ENCODE measurements around the gene ZNF587B. TPM values are rescaled to one million over a fixed set of nuclear protein-coding genes. Genes with fewer than 3 reads are reported as not detected.
A peak's percentile ranks its signal among the peaks of the same experiment; 100 is the strongest.
"Not testable (repeated sequence)": the region's sequence is repeated elsewhere in the genome, so short reads cannot be mapped to it uniquely, and the experiment has no call there.

ZNF587B gene
- polyA plus RNA-seq, 3 donors, result 0.18 to 6.6 (median 0.56) TPM

DNA sequence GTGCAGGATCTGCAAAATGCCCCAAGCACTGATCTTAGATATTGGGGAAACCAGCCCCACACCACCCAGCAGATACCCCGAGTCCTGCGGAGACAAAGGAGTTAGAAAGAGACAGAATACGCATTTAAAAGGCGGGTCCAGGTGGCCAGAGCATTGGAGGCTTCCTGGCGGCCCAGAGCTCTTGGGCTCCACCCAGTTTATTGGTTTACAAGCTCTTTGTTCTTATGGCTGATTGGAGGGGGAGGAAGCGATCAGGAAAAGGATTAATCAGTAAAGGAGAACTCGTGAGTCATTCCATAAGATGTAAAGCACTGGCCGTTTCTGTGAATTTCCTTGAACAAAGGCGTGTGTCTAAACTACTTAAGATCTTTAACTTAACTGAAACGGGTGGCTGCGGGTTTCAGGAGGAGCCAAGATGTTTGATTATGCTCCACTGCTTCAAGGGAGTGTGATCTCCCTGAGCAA is 20.5 kb downstream of the ZNF587B start:
- H3K79me2 ChIP-seq (ENCODE audit: insufficient read depth, low read length), result peaks cover 36% of the 10 kb centered on the region
- H3K4me3 Mint-ChIP-seq, result peak overlapping the region; percentile 92 to 95
- WGBS (ENCODE audit: insufficient coverage), result 58% methylated on average over 8 of the region's 11 CpGs
- peak overlapping the region; percentile 80 to 93 (median 88) for H3K4me3 ChIP-seq (replicated peaks in 1 of 3; ENCODE audit: low read depth in 2 of 3, low read length in 3 of 3)
- peaks cover 0 to 6% of the 10 kb centered on the region in 2 donors for H3K9me3 ChIP-seq (replicated peaks in 1 of 2; ENCODE audit: control insufficient read depth in 1 of 2, insufficient read depth in 1 of 2, low read length in 2 of 2)
- peaks cover 16 to 42% of the 10 kb centered on the region in 2 donors for H3K36me3 Mint-ChIP-seq
- TF ChIP-seq, protein P1, sequence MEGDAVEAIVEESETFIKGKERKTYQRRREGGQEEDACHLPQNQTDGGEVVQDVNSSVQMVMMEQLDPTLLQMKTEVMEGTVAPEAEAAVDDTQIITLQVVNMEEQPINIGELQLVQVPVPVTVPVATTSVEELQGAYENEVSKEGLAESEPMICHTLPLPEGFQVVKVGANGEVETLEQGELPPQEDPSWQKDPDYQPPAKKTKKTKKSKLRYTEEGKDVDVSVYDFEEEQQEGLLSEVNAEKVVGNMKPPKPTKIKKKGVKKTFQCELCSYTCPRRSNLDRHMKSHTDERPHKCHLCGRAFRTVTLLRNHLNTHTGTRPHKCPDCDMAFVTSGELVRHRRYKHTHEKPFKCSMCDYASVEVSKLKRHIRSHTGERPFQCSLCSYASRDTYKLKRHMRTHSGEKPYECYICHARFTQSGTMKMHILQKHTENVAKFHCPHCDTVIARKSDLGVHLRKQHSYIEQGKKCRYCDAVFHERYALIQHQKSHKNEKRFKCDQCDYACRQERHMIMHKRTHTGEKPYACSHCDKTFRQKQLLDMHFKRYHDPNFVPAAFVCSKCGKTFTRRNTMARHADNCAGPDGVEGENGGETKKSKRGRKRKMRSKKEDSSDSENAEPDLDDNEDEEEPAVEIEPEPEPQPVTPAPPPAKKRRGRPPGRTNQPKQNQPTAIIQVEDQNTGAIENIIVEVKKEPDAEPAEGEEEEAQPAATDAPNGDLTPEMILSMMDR (IDR thresholded peaks at IDR 0.05), result no peak
- peak overlapping the region; percentile 82 for H3K4me2 ChIP-seq (replicated peaks; ENCODE audit: extremely low read depth, low read length, poor library complexity, severe bottlenecking)
- no peaks in the 10 kb centered on the region for H3K27me3 ChIP-seq (ENCODE audit: control insufficient read depth in 2 of 2, insufficient read depth in 2 of 2, low read length in 2 of 2)
- H3K4me1 ChIP-seq (ENCODE audit: control insufficient read depth in 1 of 2, insufficient read depth in 2 of 2, low read length in 2 of 2), result peaks cover 9 to 14% of the 10 kb centered on the region in 2 donors
- DNase-seq, result no peak
- H3K4me1 Mint-ChIP-seq, result peaks cover 24% of the 10 kb centered on the region
- no peaks in the 10 kb centered on the region for H4K20me1 ChIP-seq (ENCODE audit: insufficient read depth, low read length)
- H3K27ac ChIP-seq (ENCODE audit: low read depth in 1 of 2, low read length in 2 of 2), result peak overlapping the region in 1 of 2 donors; percentile 82
- intact Hi-C loops (cut with micrococcal nuclease), result loop anchor here in 1 of 2 donors (1.0 kb wide), 1 partner anchor 31 kb away; no protein-coding TSS in a partner anchor
- no peaks in the 10 kb centered on the region for H3K27me3 Mint-ChIP-seq (ENCODE audit: low read depth in 3 of 3)
- no peak overlapping the region for H2AFZ ChIP-seq (ENCODE audit: insufficient read depth, low read depth, low read length, poor library complexity, severe bottlenecking)
- peaks cover 11 to 31% of the 10 kb centered on the region in 2 donors for H3K36me3 ChIP-seq (replicated peaks in 1 of 2; ENCODE audit: control insufficient read depth in 1 of 2, insufficient read depth in 2 of 2, low read length in 2 of 2)
- peaks cover 0 to 13% (median 12%) of the 10 kb centered on the region in 7 donors for H3K9me3 Mint-ChIP-seq
- peak overlapping the region; percentile 85 for H3K9ac ChIP-seq (ENCODE audit: insufficient read depth, low read length, poor library complexity, severe bottlenecking)
- H3K27ac Mint-ChIP-seq, result peak overlapping the region; percentile 92 to 98 (median 95)

DNA sequence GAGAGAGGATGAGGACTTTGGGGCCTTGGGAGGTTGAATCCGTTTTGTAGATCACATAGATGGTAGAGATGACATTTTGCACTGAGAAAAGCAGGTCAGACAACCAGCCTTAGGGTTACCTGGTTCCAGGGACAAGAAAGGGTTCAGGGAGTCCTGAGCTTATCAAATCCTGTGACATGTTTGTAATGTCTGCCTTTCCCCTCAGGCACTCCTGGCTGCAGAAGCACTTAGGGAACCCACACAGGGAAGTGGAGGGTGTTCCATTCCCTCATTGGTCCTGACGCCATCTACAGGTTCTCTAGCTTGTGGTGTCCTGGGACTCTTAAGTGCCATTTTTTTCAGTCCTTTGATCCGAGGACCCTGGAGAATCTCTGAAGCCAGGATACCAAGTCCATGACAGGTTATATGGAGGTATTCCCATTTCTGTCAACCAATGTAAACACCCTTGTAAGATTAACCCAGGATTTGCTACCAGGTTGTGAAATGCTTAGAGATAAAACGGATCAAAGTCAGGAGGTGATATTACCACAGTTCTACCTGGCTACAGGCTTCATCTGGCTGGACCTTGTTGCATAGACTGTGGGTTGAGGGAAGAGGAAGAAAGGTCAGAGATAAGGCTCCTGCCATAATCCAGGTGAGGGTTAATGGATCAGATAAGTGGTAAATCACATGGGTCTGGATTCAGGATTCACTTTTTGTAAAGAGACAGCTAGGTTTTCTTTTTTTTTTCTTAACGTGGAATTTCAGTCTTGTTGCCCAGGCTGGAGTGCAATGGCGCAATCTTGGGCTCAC is 21.9 kb downstream of the ZNF587B start:
- Mint-ChIP-seq H3K4me1 (peaks cover 22% of the 10 kb centered on the region), H3K9me3 (peaks cover 0 to 25% (median 19%) of the 10 kb centered on the region in 7 donors), H3K36me3 (peaks cover 25 to 54% of the 10 kb centered on the region in 2 donors)
- H3K4me3 Mint-ChIP-seq; H3K4me2 ChIP-seq (replicated peaks; ENCODE audit: extremely low read depth, low read length, poor library complexity, severe bottlenecking); H2AFZ ChIP-seq (ENCODE audit: insufficient read depth, low read depth, low read length, poor library complexity, severe bottlenecking); H3K9ac ChIP-seq (ENCODE audit: insufficient read depth, low read length, poor library complexity, severe bottlenecking); DNase-seq; H3K27me3 Mint-ChIP-seq (ENCODE audit: low read depth in 3 of 3); H3K27ac ChIP-seq (ENCODE audit: low read depth in 1 of 2, low read length in 2 of 2); H3K9me3 ChIP-seq (replicated peaks in 1 of 2; ENCODE audit: control insufficient read depth in 1 of 2, insufficient read depth in 1 of 2, low read length in 2 of 2); H4K20me1 ChIP-seq (ENCODE audit: insufficient read depth, low read length); H3K27me3 ChIP-seq (ENCODE audit: control insufficient read depth in 2 of 2, insufficient read depth in 2 of 2, low read length in 2 of 2); H3K27ac Mint-ChIP-seq; intact Hi-C loops (cut with micrococcal nuclease); H3K4me3 ChIP-seq (replicated peaks in 1 of 3; ENCODE audit: low read depth in 2 of 3, low read length in 3 of 3): not testable (repeated sequence)
- WGBS (ENCODE audit: insufficient coverage), result 97% methylated on average over 3 of the region's 6 CpGs
- Histone ChIP-seq H3K36me3 (replicated peaks in 1 of 2; ENCODE audit: control insufficient read depth in 1 of 2, insufficient read depth in 2 of 2, low read length in 2 of 2) (peaks cover 17 to 42% of the 10 kb centered on the region in 2 donors), H3K79me2 (ENCODE audit: insufficient read depth, low read length) (peaks cover 36% of the 10 kb centered on the region), H3K4me1 (ENCODE audit: control insufficient read depth in 1 of 2, insufficient read depth in 2 of 2, low read length in 2 of 2) (peaks cover 9 to 14% of the 10 kb centered on the region in 2 donors)

DNA sequence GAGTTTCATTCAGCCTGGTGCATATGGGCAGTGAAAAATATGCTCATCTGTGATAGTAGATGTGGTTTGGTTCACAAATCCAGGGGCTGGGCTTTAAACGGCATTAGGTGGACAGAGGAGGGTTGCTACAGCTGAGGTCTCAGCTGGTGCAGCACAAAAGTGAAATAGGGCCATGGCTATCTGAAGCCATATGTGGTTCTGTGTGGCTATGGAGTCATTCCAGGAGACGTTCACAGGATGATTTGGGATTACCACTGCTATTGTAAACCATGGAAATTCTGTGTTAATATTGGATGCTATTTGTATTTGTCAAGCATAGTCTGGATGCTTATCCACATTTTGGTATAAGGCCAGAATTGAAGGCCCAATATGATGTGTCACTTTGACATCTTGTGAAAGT is 24.0 kb downstream of the ZNF587B start:
- H3K27me3 ChIP-seq (ENCODE audit: control insufficient read depth in 2 of 2, insufficient read depth in 2 of 2, low read length in 2 of 2); intact Hi-C loops (cut with micrococcal nuclease); H3K27ac ChIP-seq (ENCODE audit: low read depth in 1 of 2, low read length in 2 of 2); H2AFZ ChIP-seq (ENCODE audit: insufficient read depth, low read depth, low read length, poor library complexity, severe bottlenecking); H3K4me2 ChIP-seq (replicated peaks; ENCODE audit: extremely low read depth, low read length, poor library complexity, severe bottlenecking); H3K27me3 Mint-ChIP-seq (ENCODE audit: low read depth in 3 of 3); DNase-seq; H3K4me3 ChIP-seq (replicated peaks in 1 of 3; ENCODE audit: low read depth in 2 of 3, low read length in 3 of 3); H3K4me3 Mint-ChIP-seq; H4K20me1 ChIP-seq (ENCODE audit: insufficient read depth, low read length); H3K9ac ChIP-seq (ENCODE audit: insufficient read depth, low read length, poor library complexity, severe bottlenecking): not testable (repeated sequence)
- Mint-ChIP-seq H3K4me1 (peaks cover 19% of the 10 kb centered on the region), H3K27ac (peak overlapping the region in 1 of 7 donors; percentile 40), H3K36me3 (peaks cover 39 to 70% of the 10 kb centered on the region in 2 donors), H3K9me3 (peaks cover 4 to 39% (median 21%) of the 10 kb centered on the region in 7 donors)
- Histone ChIP-seq H3K9me3 (replicated peaks in 1 of 2; ENCODE audit: control insufficient read depth in 1 of 2, insufficient read depth in 1 of 2, low read length in 2 of 2) (peaks cover 8 to 16% of the 10 kb centered on the region in 2 donors), H3K36me3 (replicated peaks in 1 of 2; ENCODE audit: control insufficient read depth in 1 of 2, insufficient read depth in 2 of 2, low read length in 2 of 2) (peaks cover 29 to 63% of the 10 kb centered on the region in 2 donors), H3K79me2 (ENCODE audit: insufficient read depth, low read length) (peaks cover 36% of the 10 kb centered on the region), H3K4me1 (ENCODE audit: control insufficient read depth in 1 of 2, insufficient read depth in 2 of 2, low read length in 2 of 2) (peaks cover 9 to 14% of the 10 kb centered on the region in 2 donors)
- 100% methylated on average over 1 of the region's 2 CpGs for WGBS (ENCODE audit: insufficient coverage)

All from CD14-positive monocyte (primary cell).